Measurements from ENCODE around the gene POFUT1.
A peak's percentile ranks its signal among the peaks of the same experiment; 100 is the strongest.
"Not testable (repeated sequence)": the region's sequence is repeated elsewhere in the genome, so short reads cannot be mapped to it uniquely, and the experiment has no call there.

Gene POFUT1

GRCh38 chr20:32189123-32189410 is 18.6 kb upstream of the POFUT1 start:
- TF ChIP-seq, protein P1, sequence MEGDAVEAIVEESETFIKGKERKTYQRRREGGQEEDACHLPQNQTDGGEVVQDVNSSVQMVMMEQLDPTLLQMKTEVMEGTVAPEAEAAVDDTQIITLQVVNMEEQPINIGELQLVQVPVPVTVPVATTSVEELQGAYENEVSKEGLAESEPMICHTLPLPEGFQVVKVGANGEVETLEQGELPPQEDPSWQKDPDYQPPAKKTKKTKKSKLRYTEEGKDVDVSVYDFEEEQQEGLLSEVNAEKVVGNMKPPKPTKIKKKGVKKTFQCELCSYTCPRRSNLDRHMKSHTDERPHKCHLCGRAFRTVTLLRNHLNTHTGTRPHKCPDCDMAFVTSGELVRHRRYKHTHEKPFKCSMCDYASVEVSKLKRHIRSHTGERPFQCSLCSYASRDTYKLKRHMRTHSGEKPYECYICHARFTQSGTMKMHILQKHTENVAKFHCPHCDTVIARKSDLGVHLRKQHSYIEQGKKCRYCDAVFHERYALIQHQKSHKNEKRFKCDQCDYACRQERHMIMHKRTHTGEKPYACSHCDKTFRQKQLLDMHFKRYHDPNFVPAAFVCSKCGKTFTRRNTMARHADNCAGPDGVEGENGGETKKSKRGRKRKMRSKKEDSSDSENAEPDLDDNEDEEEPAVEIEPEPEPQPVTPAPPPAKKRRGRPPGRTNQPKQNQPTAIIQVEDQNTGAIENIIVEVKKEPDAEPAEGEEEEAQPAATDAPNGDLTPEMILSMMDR (IDR thresholded peaks at IDR 0.05; ENCODE audit: borderline replicate concordance, insufficient read depth, low read depth, low read length) = no peak
- no peak overlapping the region for H3K4me3 ChIP-seq (ENCODE audit: low read depth, low read length)

DNA sequence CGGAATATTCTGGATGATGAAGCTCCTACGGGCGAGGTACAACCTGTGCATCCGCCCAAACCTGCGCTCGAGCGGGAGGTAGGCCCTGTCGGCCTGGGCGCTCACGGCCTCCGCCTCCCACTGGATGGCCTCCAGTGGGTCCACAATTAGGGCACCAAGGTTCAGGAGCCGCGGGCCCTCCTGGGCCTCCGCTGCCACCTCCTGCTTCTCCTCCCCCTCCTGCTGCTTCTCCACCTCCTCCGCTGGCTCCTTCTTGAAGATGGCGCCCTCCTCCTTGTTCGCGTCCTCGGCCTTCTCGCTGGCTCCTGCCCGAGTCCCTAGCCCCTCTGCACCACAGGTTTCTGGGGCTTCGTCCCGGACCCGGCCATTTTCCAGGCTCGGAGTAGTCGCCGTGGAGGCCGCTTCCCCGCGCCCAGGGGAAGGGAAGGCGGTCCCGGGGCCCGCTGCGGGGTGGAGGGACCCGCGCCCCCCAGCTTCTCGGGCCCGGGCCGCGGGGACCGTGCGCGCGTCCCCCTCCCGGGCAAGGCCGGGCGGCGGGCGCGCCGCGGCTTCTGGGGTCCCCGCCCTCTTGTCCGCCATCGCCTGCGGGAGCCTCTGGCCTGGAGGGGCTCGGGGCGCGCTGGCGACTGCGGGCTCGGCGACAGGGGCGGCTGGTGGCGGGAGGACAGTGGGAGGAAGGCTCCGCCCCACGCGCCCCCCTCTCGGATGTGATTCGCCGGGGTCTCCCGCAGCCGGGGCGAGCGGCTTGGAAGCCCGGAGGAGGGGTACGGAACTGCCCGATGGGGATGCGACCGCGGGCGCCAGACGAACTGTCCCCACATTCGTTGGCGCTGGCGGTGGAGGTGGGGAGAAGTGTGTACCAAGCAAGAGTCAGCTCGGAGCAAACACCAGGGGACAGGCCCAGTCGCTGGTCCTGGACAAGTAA is 17.7 kb upstream of the POFUT1 start:
- TF ChIP-seq, protein P1 (IDR thresholded peaks at IDR 0.05; ENCODE audit: borderline replicate concordance, insufficient read depth, low read depth, low read length) = no peak
- peak overlapping the region; percentile 58 for H3K4me3 ChIP-seq (ENCODE audit: low read depth, low read length)

GRCh38 chr20:32190616-32191415 is 16.9 kb upstream of the POFUT1 start:
- peak overlapping the region; percentile 58 for H3K4me3 ChIP-seq (ENCODE audit: low read depth, low read length)
- TF ChIP-seq, protein P1 (IDR thresholded peaks at IDR 0.05; ENCODE audit: borderline replicate concordance, insufficient read depth, low read depth, low read length) = no peak

DNA sequence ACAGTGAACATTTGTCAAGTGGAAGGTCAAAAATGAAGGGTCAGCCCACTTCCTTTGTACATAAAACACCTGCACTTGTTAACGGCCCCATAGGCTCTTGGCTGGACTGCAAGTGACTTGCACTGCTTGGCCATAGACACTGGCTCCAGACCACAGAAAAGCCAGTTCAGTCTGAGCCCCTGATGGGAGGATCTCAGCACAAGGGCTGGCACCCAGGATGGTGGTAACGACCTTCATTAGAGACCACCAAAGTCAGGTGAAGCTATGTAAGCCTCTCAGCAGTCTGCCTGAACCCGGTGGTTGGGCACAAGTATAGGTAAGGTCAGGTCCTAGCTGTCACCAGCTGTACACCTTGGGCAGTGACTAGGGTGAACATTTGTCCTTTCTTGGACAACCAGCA is 16.3 kb upstream of the POFUT1 start:
- TF ChIP-seq, protein P1 (IDR thresholded peaks at IDR 0.05; ENCODE audit: borderline replicate concordance, insufficient read depth, low read depth, low read length) = no peak
- H3K4me3 ChIP-seq (ENCODE audit: low read depth, low read length) = no peak overlapping the region

GRCh38 chr20:32191873-32192272 is 15.8 kb upstream of the POFUT1 start:
- H3K4me3 ChIP-seq (ENCODE audit: low read depth, low read length) = no peak overlapping the region
- TF ChIP-seq, protein P1 (IDR thresholded peaks at IDR 0.05; ENCODE audit: borderline replicate concordance, insufficient read depth, low read depth, low read length) = no peak

GRCh38 chr20:32192698-32193097 is 15.0 kb upstream of the POFUT1 start:
- no peak overlapping the region for H3K4me3 ChIP-seq (ENCODE audit: low read depth, low read length)
- TF ChIP-seq, protein P1 (IDR thresholded peaks at IDR 0.05; ENCODE audit: borderline replicate concordance, insufficient read depth, low read depth, low read length) = no peak

- H3K4me3 ChIP-seq (ENCODE audit: low read depth, low read length) = not testable (repeated sequence)
These were observed 14.3 kb upstream of the POFUT1 start for GRCh38 chr20:32193336-32193735.

All from GM12875 (cell line).